Peyer's patch (tissue), 4 donors: ENCODE results near the gene SAMD9L.

Experiments
- CTCF ChIP-seq, 6 experiments: fragments of 450-650 bp in 4 of 6; fragments of 200-600 bp in 2 of 6; sonication (generic) in 1 of 6; IDR thresholded peaks; one replicate each; pipeline ENCODE4 v1.5.1; 2017 to 2019; ENCODE audit warnings: antibody characterized with exemption in 6 of 6, mild to moderate bottlenecking in 3 of 6, moderate library complexity in 1 of 6
- POLR2A ChIP-seq, 2 donors: fragments of 450-650 bp; IDR thresholded peaks; one replicate each; pipeline ENCODE4 v1.5.1; 2017; ENCODE audit warnings: antibody characterized with exemption in 2 of 2, mild to moderate bottlenecking in 2 of 2, moderate library complexity in 2 of 2

GRCh38 chr7:93145354-93145753 is 2.8 kb downstream of the SAMD9L start:
- no peak for TF ChIP-seq CTCF (IDR thresholded peaks at IDR 0.05)
- TF ChIP-seq POLR2A (IDR thresholded peaks at IDR 0.05) = no peak
